HG03159 (cell line): ENCODE results near the gene TTC31.
A peak's percentile ranks its signal among the peaks of the same experiment; 100 is the strongest.
"Not testable (repeated sequence)": the region's sequence is repeated elsewhere in the genome, so short reads cannot be mapped to it uniquely, and the experiment has no call there.

Experiments used
- ATAC-seq: cut with Tn5 transposase; IDR thresholded peaks from one replicate; pipeline ENCODE4 v1.9.1; 2021; ENCODE audit warnings: mild to moderate bottlenecking, moderate library complexity; ENCODE audit not compliant: unreplicated experiment

The TTC31 gene

DNA sequence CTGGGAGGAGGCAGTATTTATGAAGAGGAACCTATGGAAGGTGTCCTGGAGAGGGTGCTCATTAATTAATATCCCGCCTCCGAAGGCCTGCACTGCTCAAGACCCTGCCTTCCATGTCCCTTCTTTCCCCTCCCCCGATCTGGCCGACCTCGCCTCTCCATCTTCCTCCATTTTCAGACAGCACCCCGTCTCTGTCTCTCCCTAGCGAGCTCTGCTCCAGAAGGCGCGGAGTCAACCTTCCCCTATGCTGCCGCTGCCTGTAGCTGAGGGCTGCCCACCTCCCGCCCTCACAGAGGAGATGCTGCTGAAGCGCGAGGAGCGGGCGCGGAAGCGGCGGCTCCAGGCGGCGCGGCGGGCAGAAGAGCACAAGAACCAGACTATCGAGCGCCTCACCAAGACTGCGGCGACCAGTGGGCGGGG lies 25.7 kb upstream of the TTC31 start:
- ATAC-seq: no peak

DNA sequence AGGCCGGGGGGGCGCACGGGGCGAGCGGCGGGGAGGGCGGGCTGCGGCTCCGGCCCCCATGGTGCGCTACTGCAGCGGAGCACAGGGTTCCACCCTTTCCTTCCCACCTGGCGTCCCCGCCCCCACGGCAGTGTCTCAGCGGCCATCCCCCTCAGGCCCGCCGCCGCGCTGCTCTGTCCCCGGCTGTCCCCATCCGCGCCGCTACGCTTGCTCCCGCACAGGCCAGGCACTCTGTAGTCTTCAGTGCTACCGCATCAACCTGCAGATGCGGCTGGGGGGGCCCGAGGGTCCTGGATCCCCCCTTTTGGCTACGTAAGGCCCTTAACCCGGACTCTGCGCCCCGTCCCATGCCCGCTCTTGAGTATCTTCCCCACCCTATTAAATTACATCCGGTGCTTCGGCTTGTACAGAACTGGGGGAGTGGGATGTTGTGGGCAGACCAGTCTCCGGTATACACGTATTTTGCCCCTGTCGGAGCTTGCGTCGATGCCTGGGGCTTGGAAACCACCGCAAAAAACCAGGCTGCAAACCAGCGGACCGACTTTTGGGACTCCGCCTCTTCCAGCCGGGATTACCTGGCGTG lies 25.2 kb upstream of the TTC31 start:
- ATAC-seq: peak; percentile 32

DNA sequence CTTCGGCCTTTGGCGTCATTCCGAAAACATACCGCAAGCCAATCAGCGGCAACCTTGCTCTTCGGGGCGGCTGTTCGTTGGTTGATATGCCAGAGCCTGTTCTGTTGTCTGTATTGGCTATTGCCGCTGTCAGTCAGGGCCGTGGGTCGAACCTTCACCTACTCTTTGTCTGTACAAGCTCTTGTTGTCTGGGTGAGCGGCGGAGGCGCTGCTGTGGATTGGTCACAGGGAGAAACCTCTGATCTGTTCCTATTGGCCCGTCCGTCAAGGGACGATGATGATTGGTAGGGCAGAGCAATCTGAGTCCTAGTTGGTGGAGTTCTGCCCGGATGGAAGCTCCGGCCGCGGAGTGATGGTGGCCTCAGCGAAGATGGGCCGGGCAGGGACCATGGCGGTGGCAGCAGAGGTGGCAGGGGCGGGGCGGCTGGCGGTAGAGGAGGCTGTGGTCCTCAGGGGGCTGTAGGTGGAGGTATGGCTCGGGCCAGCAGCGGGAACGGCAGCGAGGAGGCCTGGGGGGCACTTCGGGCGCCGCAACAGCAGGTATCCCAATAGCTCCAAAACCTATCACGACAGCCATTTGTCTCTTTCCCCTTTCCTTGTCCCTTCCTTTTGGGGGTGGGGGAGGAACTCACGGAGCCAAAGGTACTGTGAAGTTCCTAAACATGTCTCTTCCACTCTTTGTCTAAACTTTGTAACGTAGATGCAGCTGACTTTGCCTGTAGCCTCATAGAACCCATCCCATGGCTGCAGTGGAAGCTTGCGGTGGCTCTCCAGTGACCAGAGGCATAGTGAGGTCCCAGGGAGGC lies 24.5 kb upstream of the TTC31 start, which contains the start of gene WBP1:
TSS of gene WBP1 (plus strand) at position 307 of the 806 bp plus-strand sequence. CDS start at position 472, 165 bp downstream.
- ATAC-seq: peak; percentile 81

DNA sequence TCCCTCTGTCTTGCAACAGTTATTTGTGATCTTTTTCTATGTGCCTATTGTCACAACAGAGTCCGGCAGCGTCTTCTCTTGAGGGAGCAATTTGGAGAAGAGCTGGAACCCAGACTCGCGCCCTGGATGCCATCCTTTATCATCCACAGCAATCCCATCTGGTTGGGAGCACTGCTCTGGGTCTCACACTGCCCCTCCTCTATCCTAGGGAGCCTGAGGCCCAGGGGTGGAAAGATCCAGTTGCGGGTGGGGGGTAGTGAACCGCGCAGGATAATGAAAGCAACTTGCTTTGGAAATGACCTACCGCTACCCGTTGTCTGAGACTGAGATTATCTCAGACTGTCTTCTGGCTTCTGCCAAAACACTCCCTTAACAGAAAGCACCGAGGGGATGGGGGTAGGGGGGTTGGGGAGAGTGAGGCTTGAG lies 23.9 kb upstream of the TTC31 start:
- ATAC-seq: no peak

DNA sequence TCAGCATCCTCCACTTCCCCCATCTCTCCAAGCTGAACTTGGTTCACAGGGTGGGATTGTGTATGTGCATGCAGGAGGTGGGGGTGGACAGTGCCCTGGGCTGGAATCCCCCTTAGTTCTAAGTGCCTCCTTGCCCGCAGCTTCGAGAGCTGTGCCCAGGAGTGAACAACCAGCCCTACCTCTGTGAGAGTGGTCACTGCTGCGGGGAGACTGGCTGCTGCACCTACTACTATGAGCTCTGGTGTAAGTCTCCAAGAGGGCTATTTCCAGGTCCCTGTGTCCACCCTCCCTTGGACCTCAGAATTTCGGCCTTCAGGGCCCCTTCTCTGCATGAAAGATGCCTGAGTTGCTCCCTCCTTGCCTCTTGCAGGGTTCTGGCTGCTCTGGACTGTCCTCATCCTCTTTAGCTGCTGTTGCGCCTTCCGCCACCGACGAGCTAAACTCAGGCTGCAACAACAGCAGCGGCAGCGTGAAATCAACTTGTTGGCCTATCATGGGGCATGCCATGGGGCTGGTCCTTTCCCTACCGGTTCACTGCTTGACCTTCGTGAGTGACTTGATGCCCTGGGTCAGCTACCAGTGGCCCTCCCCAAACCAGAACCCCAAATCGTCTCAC lies 23.3 kb upstream of the TTC31 start:
- not testable (repeated sequence) for ATAC-seq

DNA sequence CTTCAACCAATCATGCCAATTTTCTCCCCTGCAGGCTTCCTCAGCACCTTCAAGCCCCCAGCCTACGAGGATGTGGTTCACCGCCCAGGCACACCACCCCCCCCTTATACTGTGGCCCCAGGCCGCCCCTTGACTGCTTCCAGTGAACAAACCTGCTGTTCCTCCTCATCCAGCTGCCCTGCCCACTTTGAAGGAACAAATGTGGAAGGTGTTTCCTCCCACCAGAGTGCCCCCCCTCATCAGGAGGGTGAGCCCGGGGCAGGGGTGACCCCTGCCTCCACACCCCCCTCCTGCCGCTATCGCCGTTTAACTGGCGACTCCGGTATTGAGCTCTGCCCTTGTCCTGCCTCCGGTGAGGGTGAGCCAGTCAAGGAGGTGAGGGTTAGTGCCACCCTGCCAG lies 22.7 kb upstream of the TTC31 start:
- ATAC-seq: not testable (repeated sequence)

DNA sequence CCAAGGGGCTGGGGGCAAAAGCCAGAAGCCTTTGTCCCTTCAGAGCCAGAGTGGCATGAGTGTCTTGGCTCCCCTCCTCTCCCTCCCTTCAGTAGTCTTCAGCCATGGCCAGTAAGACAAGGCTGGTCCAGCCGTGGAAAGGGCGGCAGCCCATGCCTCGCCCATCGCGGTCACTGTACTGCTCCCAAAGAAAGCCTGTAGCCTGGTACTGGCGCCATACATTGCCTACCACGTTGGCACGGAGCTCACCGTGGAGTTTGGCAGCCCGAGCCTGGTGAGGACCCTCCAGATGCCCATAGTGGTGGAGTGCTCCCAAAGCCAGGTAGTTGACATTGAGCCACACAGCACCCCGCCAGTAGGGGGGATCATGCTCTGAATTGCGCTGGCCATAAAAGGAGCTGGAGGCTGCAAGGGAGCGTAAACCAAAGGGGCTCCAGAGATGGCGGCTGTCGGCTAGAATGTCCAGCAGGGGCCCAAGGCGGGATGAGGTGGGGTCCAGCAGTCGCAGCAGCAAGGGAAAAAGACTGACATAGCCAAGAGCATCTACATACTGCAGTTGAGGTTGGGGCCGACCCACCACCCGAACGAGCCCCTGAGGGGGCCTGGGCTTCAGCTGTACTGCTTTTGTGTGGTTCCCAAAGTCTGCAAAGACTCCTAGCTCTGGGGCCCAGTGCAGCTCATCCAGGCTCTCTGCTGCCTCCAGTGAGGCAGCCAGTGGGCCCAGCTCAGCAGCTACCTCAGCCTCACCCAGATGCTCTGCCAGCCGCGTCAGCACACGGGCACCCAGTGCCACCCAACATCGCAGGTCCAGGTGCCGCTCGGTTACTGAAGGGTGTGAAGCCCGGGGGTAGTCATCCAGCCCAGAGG lies 21.5 kb upstream of the TTC31 start:
- no peak for ATAC-seq

DNA sequence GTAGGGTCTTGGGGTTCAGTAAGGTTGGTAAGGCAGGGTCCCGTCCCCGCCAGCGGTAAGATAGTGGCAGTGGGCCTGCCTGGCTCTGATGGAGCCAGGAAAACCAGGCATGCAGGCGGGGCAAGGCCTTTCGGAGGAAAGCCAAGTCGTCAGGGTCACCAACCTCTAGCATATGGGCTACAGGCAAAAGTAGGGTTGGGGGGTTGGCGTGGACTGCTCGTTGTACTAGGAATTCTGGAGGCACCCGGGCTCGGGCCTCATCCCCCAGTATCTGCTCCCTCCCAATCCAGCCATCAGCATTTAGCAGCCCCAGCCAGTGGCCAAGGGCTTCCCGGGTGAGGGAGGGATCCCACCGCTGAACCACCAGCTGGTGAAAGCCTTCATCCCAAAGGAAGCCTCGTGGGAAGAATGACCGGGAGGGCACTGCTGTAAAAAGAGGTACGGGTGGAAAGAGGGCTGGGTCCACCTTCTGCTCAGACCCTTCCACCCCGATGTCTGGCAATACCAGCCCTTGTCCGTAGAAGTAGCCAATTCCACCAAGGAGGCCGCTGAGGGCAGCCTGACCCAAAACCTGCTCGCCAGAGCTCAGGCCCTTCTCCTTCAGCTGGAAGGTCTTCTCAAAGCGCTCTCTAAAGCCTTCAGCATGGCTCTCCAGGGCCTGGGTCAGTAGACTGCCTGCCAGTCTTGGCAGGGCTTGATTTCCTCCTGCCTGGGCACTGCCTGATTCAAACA lies 20.7 kb upstream of the TTC31 start:
- no peak for ATAC-seq

DNA sequence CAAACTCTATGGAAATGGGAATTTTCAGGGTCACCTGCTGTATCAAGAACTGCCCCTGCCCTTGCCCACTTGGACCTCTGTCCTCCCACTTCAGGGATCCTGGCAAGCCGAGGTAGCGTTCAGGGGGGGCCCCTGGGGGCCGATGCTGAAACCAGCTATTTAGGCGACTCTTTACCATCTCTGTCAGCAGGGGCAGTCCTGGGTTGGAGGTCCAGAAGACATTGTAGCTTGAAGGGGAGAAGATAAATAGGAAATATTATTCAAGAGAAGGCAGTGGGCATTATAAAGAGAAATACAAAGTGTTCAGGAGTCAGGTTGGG lies 20.1 kb upstream of the TTC31 start:
- ATAC-seq: no peak

DNA sequence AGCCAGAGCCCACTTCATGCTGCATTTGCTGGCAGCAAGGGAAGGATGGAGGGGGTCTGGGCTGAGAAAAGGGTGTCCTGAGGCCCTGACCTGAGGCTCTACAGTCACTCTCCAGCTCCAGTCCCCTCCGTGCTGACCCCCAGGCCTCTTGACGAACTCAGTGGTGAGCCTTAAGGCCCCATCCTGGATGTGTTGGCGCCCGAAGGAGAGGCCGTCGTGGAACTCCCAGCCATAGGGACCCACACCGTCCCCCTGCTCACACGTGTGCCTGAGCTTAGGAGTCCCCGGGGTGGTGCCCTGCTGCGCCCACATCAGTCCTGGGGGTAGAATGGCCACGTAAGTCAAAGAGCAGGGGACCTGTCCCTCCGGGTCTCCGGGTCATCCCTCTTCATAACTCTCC lies 18.5 kb upstream of the TTC31 start:
- peak; percentile 2 for ATAC-seq

DNA sequence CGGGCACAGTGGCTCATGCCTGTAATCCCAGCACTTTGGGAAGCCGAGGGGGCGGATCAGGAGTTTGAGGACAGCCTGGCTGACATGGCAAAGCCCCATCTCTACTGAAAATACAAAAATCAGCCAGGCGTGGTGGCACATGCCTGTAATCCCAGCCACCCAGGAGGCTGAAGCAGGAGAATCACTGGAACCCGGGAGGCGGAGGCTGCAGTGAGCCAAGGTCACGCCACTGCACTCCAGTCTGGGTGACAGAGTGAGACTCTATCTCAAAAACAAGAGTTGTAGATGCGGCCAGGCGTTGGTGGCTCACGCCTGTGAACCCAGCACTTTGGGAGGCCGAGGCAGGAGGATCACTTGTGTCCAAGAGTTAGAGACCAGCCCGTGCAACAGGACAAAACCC lies 12.1 kb upstream of the TTC31 start:
- ATAC-seq: not testable (repeated sequence)

DNA sequence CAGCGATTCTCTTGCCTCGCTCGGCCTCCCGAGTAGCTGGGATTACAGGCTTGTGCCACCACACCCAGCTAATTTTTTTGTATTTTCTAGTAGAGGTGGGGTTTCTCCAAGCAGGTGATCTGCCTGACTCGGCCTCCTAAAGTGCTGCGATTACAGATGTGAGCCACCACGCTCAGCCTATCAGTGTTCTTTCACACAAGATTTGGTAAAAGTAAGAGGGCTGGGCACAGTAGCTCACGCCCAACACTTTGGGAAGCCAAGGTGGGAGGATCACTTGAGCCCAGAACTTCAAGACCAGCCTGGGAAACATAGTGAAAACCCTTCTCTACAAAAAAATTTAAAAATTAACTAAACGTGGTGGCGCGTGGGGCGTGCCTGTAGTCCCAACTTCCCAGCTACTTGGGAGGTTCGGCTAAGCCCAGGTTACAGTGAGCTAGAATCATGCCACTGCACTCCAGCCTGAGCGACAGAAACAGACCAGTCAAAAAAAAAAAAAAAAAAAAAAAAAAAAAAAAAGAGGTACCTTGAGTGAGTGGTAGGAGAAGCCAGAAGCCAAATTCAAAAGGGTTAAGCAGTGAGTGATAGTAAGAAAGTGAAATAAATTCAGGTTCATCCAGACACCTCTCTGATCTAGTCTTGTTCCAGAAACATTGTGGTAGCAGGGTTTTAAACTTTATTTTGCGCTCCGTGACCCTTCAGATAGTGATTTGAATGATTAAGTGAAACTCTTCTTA lies 11.4 kb upstream of the TTC31 start:
- no peak for ATAC-seq

DNA sequence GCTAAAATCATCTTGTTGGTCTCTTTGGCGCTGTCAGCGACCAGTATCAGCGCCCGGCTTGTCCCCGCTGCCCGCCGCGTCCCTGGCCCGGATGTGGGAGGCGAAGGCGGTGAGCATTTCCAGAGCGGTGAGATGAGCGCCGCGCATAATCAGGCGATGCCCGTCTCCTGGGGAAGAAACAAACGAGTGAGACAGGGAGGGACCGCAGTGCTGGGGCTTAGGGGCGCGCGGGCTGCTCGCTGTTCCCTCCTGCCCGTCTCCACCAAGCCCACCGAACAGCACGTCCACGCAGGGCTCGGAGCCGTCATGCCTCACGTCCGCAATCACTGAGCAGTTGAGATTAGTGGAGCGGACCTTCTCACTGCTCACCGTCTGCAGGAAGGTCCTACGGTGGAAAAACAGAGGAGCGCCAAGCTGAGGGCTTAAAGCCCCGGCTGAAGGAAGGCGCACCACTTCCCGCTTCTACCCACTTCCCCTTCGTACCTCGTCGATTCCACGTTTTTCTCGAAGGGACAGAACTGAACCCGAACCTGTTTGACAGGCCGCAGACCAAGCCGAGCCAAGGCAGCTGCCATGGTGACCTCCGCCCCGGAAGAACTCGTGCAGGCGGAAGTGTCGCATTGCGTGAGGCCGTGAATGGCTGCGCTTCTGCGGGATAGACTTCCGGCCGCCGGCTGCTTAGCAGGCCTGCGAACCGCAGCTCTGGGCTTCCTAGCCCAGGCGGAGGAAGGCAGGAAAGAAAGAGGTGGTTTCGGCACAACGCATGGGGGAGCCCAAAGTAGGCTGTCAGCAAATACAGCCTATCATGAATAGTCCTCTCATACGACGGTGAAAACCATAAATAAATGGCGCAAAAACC lies 10.6 kb upstream of the TTC31 start, which contains the start of gene MRPL53:
TSS of gene MRPL53 (minus strand) at position 595 of the 859 bp plus-strand sequence. CDS start at position 575, 20 bp downstream.
- ATAC-seq: peak; percentile 90

DNA sequence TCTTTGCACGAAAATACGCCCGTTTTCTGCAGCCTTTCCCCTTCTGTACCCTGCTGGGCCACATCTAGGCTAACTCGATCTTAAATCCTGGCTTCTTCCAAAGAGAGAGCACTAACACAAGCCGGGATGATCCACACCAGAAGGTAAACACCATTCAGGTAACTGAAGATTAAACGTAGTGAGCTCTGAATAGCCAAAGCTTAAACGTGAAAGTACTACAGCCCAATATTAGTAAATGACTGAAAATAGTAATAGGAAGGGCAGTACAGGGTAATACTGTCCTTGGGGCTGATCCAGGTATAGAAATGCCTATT lies 10.0 kb upstream of the TTC31 start:
- peak; percentile 2 for ATAC-seq

DNA sequence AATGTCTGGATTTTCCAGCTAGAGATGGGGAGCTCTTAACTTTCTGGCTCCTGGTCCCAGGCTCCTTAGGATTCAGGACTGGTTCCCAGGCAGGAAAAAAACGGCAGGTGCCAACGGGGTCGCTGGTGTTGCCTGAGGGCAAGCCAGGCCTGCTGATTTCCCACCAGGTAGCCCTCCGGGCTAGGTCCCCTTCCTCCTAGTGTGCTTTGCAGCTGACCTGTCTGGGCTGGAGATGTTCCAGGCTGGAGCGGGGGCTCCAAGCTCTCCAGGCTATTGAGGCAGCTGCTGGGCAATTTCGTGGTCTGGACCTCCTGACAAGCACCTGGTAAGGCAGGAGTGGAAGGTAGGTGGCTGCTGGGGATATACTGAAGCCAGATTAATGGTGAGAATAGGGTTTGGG lies 8.4 kb upstream of the TTC31 start:
- ATAC-seq: no peak

DNA sequence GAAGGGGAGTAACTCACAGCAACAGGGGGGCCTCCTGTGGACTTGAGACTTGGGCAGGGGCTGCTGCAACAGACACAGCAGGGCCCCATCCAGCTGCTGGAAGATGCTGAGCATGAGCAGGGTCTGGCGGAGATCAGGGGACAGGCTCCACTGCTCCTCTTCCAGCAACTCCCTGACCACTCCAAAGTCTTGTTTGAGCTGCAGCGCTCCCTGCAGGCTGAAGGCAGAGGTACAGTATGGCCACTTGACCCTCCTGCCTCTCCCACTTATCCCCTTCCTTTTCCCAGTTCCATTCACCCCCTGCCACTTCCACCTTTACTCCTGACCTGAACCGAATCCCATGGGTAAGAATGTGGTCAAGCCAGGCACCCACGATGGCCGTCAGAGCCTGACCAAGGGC lies 8.0 kb upstream of the TTC31 start:
- ATAC-seq: no peak

DNA sequence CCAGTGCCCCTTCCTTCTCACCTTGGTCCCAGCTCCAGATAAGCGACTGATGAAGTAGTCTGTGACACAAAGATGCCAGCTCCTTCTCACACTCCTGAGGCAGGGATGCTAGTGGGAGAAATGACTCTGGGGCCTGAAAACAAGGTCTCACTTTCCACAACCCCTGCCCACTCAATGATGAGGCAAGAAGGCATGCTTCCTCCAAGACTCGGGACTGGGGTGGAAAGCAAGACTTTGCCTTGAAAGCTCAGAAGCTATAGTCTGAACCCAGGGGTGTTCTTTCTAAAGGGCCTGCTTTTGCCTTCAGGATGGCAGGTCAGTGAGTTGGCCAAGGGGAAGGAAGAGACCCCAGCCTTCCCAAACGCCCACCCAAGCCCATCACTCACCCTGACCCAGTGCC lies 1.4 kb upstream of the TTC31 start:
- ATAC-seq: no peak

DNA sequence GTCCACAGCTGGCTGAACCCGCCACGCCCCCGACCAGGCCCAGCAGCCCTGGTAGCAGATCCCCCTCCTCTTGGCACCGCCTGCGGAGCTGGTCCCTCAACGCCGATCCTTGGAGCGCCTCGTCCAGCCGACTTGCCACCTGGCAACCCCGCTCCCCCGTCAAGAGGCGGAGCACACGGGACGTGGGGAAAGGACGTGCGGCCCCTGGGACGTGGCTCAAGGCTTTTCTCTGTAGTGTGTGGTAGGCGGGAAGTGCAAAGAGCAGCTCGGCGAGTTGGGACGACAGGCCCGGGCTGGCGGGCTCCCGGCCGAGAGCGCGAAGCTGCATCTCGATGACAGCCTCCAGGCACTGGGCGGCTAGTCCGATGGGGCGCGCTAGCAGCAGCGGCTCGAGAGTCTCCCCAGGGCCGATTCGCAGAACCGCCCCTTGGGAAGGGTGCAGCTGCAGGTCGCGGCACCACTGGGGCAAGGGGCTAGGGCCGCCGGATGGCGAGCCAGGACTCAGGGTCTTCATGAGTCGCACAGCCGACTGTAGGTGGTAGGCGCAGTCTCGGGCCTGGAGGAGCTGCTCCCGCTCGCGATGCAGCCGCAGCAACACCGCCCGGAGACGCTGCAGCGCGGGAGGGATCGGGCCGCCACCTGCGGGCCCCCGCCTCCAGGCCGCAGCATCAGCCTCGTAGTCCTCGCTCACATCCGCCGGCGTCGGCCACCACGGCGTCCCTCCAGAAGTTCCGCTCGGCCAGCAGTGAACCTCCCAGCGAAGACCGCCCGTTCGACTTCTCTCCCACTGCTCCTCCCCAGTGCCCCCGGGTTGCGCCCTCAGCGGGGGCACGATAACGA lies 700 bp upstream of the TTC31 start:
- peak; percentile 38 for ATAC-seq
